Lower leg skin (tissue), 3 donors: ENCODE data around the gene ZSCAN29.

ENCODE experiments used
- POLR2A ChIP-seq, 2 donors: fragments of 450-650 bp; IDR thresholded peaks; one replicate each; pipeline ENCODE4 v1.6.1; 2016 to 2017; ENCODE audit warnings: antibody characterized with exemption in 2 of 2, mild to moderate bottlenecking in 1 of 2, moderate library complexity in 1 of 2
- TF ChIP-seq, protein P1 (sequence below), 3 donors: fragments of 450-650 bp; IDR thresholded peaks; one replicate each; pipeline ENCODE4 v1.5.1; 2016; ENCODE audit warnings: antibody characterized with exemption in 3 of 3, mild to moderate bottlenecking in 3 of 3, moderate library complexity in 2 of 3

DNA sequence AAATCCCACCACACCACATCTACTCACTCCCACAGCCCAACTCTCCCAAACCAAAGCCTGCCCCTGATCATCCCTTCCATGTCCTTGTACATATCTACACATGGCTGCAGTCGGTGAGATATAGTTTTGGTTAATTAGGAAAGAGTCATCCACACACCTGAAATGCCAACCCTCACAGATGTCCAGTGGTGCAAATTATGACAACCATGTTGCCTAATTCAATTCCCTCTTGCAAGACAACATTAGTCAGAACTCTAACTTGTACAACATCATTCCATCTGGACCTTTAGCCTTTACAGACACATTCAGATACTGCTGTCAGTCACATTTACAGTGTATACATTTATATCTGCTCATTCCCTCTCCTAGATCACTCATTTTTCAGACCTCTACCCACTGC lies 41.3 kb upstream of the ZSCAN29 start:
- no peak for TF ChIP-seq POLR2A (IDR thresholded peaks at IDR 0.05)
- TF ChIP-seq, protein P1, sequence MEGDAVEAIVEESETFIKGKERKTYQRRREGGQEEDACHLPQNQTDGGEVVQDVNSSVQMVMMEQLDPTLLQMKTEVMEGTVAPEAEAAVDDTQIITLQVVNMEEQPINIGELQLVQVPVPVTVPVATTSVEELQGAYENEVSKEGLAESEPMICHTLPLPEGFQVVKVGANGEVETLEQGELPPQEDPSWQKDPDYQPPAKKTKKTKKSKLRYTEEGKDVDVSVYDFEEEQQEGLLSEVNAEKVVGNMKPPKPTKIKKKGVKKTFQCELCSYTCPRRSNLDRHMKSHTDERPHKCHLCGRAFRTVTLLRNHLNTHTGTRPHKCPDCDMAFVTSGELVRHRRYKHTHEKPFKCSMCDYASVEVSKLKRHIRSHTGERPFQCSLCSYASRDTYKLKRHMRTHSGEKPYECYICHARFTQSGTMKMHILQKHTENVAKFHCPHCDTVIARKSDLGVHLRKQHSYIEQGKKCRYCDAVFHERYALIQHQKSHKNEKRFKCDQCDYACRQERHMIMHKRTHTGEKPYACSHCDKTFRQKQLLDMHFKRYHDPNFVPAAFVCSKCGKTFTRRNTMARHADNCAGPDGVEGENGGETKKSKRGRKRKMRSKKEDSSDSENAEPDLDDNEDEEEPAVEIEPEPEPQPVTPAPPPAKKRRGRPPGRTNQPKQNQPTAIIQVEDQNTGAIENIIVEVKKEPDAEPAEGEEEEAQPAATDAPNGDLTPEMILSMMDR (IDR thresholded peaks at IDR 0.05): no peak
